Measurements from ENCODE around the gene TRAF1.

The TRAF1 gene

GRCh38 chr9:120927269-120928014 lies 846 bp upstream of the TRAF1 start:
- peak overlapping the region in 5 of 7 experiments; percentile 56 to 90 (median 71) for H3K4me3 ChIP-seq
- peak overlapping the region in 18 of 21 experiments; percentile 49 to 100 (median 95) for H3K27ac ChIP-seq

- Histone ChIP-seq H3K4me3 (peak overlapping the region; percentile 2 to 38 (median 21)), H3K27ac (peak overlapping the region; percentile 23 to 100 (median 83))
Measured at GRCh38 chr9:120925535-120926396, 830 bp downstream of the TRAF1 start.

- H3K27ac ChIP-seq: peak overlapping the region in 19 of 21 experiments; percentile 13 to 100 (median 84)
- H3K4me3 ChIP-seq: peak overlapping the region; percentile 2 to 38 (median 21)
Measured at GRCh38 chr9:120924698-120925534, 1.7 kb downstream of the TRAF1 start.

- Histone ChIP-seq H3K4me3 (peak overlapping the region in 2 of 7 experiments; percentile 4 to 38), H3K27ac (peak overlapping the region in 15 of 21 experiments; percentile 24 to 100 (median 89))
Measured at GRCh38 chr9:120923620-120924328, 2.8 kb downstream of the TRAF1 start.

- H3K27ac ChIP-seq: peak overlapping the region in 13 of 21 experiments; percentile 10 to 100 (median 95)
- peak overlapping the region in 1 of 7 experiments; percentile 1 for H3K4me3 ChIP-seq
Measured at GRCh38 chr9:120922404-120923195, 4.0 kb downstream of the TRAF1 start.

- Histone ChIP-seq H3K27ac (peak overlapping the region in 17 of 21 experiments; percentile 14 to 100 (median 58)), H3K4me3 (peak overlapping the region in 3 of 7 experiments; percentile 1 to 5 (median 1))
Measured at GRCh38 chr9:120921661-120922181, 4.9 kb downstream of the TRAF1 start.

GRCh38 chr9:120920806-120921178 lies 5.8 kb downstream of the TRAF1 start:
- no peak overlapping the region for H3K4me3 ChIP-seq
- peak overlapping the region in 17 of 21 experiments; percentile 17 to 100 (median 72) for H3K27ac ChIP-seq

GRCh38 chr9:120919843-120920805 lies 6.5 kb downstream of the TRAF1 start:
- Histone ChIP-seq H3K27ac (peak overlapping the region in 19 of 21 experiments; percentile 14 to 100 (median 73)), H3K4me3 (no peak overlapping the region)

- H3K4me3 ChIP-seq: no peak overlapping the region
- peak overlapping the region in 19 of 21 experiments; percentile 14 to 100 (median 73) for H3K27ac ChIP-seq
Measured at GRCh38 chr9:120918931-120919842, 7.4 kb downstream of the TRAF1 start.

GRCh38 chr9:120917929-120918762 lies 8.4 kb downstream of the TRAF1 start:
- peak overlapping the region in 17 of 21 experiments; percentile 48 to 100 (median 74) for H3K27ac ChIP-seq
- no peak overlapping the region for H3K4me3 ChIP-seq

- Histone ChIP-seq H3K4me3 (no peak overlapping the region), H3K27ac (peak overlapping the region in 14 of 21 experiments; percentile 2 to 99 (median 36))
Measured at GRCh38 chr9:120916991-120917880, 9.4 kb downstream of the TRAF1 start.

- no peak overlapping the region for H3K4me3 ChIP-seq
- H3K27ac ChIP-seq: peak overlapping the region in 14 of 21 experiments; percentile 2 to 99 (median 36)
Measured at GRCh38 chr9:120916588-120916987, 10.0 kb downstream of the TRAF1 start.

- Histone ChIP-seq H3K4me3 (no peak overlapping the region), H3K27ac (peak overlapping the region in 13 of 21 experiments; percentile 3 to 99 (median 45))
Measured at GRCh38 chr9:120915854-120916470, 10.6 kb downstream of the TRAF1 start.

Data from skin epidermis (tissue), 12 donors.